ENCODE results near the gene CLDND2.

DNA sequence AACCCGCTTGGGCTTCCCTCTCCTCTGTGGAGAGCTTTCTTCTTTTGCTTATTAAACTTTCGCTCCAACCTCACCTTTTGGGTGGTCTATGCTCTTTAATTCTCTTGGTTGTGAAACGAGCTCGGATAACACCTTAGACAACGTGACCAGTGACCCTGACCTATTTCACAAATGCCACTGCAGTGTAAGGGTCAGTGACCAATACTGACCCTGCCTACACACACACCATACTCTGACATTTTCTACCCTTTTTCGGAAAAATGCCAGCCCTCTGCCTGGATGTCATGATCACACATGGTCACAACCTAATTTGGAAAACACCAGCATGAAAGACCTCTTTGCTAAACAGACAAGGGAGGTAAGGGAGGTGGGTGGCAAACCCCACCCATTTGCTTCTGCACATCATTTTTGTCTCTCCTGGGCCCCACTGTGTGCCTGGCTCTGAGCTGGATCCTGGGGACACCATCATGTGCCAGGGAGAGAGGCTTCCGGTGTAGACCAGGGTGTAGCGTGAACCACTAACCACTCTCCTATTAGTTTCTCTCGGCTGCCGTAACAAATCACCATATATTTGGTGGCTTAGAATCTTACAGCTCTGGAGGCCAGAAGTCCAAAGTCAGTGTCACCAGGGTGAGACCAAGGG is 12.5 kb downstream of the CLDND2 start:
- TF ChIP-seq, protein P1, sequence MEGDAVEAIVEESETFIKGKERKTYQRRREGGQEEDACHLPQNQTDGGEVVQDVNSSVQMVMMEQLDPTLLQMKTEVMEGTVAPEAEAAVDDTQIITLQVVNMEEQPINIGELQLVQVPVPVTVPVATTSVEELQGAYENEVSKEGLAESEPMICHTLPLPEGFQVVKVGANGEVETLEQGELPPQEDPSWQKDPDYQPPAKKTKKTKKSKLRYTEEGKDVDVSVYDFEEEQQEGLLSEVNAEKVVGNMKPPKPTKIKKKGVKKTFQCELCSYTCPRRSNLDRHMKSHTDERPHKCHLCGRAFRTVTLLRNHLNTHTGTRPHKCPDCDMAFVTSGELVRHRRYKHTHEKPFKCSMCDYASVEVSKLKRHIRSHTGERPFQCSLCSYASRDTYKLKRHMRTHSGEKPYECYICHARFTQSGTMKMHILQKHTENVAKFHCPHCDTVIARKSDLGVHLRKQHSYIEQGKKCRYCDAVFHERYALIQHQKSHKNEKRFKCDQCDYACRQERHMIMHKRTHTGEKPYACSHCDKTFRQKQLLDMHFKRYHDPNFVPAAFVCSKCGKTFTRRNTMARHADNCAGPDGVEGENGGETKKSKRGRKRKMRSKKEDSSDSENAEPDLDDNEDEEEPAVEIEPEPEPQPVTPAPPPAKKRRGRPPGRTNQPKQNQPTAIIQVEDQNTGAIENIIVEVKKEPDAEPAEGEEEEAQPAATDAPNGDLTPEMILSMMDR (IDR thresholded peaks at IDR 0.05; ENCODE audit: poor library complexity), result no peak
- TF ChIP-seq EZH2phosphoT487 (IDR thresholded peaks at IDR 0.05; ENCODE audit: low read depth, severe bottlenecking, unreplicated experiment) (no peak), EZH2 (IDR thresholded peaks at IDR 0.05; ENCODE audit: borderline replicate concordance) (no peak)

Measured in hepatocyte (in vitro differentiated cells).